Activated CD4-positive, alpha-beta T cell treated with anti-CD3 and anti-CD28 coated beads, Interleukin-2, amount 10 ng/mL, durations not matched to agents 24 days and 14 days (primary cell): ENCODE data around the gene PLOD1. TPM values are rescaled to one million over a fixed set of nuclear protein-coding genes. Genes with fewer than 3 reads are reported as not detected.
"Not testable (repeated sequence)": the region's sequence is repeated elsewhere in the genome, so short reads cannot be mapped to it uniquely, and the experiment has no call there.

ENCODE experiments used
- DNase-seq: peaks from one replicate; pipeline ENCODE4 v3.0.0; 2022
- H3K27ac Mint-ChIP-seq: one replicate; pipeline ENCODE4 v1.8.0; 2022; ENCODE audit warnings: mild to moderate bottlenecking, mixed read lengths
- H3K27me3 Mint-ChIP-seq: one replicate; pipeline ENCODE4 v1.8.0; 2022; ENCODE audit warnings: mixed read lengths
- H3K36me3 Mint-ChIP-seq: one replicate; pipeline ENCODE4 v1.8.0; 2022; ENCODE audit warnings: low read depth, mild to moderate bottlenecking, mixed read lengths
- H3K4me1 Mint-ChIP-seq: one replicate; pipeline ENCODE4 v1.8.0; 2021; ENCODE audit warnings: mixed read lengths
- H3K4me3 Mint-ChIP-seq: one replicate; pipeline ENCODE4 v1.8.0; 2022; ENCODE audit warnings: mild to moderate bottlenecking, moderate library complexity, mixed read lengths
- H3K9me3 Mint-ChIP-seq: one replicate; pipeline ENCODE4 v1.8.0; 2021; ENCODE audit warnings: mixed read lengths
- intact Hi-C: fragments of 100-400 bp; cut with micrococcal nuclease; formaldehyde crosslinking; loops from one replicate; pipeline ENCODE4 v1.15.1; 2023
- total RNA-seq: library from RNA; stranded (reverse); gene quantifications from 2 replicates; pipeline ENCODE4 v1.2.3, GENCODE V29; 2022

PLOD1 gene
- total RNA-seq, 1 donor from 2014 or later: 40.6 TPM

DNA sequence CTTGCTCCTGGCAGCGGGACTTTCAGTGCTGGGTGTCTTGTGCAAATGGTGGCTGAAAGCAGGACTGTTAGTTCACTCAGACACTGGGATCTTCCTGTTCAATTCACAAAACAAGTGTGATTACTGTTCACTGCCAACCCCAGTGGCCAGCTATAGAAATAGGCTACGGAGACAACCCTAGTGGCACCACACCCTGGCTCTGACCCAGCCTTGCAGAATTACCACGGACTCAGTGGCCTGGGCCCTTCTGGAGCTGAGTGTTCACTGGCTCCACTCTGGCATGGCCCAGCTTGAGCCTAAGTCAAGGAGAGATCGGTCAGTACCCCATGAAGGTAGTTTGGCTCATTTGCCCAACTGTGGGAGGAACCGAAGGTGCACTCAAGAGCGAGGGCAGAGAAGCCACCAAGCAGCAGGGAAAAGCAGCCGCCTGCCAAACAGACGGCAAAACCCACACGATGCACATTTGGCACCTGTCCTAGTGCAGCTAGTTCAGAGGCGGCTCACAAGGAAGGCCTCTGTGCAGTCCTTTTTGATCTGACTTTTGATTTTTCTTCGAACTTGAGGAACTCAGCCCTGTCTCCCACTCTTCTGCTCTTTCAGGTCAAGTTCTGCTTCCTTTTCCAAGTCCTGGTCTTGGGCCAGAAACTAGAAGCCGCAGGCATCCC lies 14.1 kb upstream of the PLOD1 start:
- H3K4me1 Mint-ChIP-seq: peaks cover 26% of the 10 kb centered on the region
- no peak overlapping the region for H3K4me3 Mint-ChIP-seq
- H3K36me3 Mint-ChIP-seq: peaks cover 40% of the 10 kb centered on the region
- H3K9me3 Mint-ChIP-seq: no peaks in the 10 kb centered on the region
- intact Hi-C loops: no loop called here
- no peak for DNase-seq
- H3K27me3 Mint-ChIP-seq: no peaks in the 10 kb centered on the region
- H3K27ac Mint-ChIP-seq: no peak overlapping the region

DNA sequence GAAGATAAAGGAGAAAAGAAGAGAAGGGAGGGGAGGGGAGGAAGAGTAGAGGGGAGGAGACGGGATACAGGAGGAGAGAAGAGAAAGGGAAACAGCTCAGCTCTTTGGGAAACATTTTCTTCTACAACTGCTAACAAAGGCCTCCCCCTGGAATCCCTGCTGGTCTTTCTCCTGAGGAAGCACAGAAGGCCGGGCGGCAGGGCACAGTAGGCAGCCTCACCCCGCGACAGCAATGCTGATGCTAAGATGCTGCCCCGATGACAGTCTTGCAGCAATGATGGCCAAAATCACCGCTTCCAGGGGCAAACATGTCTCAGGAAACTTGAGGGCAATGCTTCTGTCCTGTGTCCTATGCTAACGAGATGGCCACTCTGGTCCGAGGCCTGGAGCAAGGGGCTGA lies 13.5 kb upstream of the PLOD1 start:
- Mint-ChIP-seq H3K9me3 (no peaks in the 10 kb centered on the region), H3K4me1 (peaks cover 26% of the 10 kb centered on the region), H3K27me3 (no peaks in the 10 kb centered on the region), H3K27ac (no peak overlapping the region), H3K4me3 (no peak overlapping the region), H3K36me3 (peaks cover 40% of the 10 kb centered on the region)
- no peak for DNase-seq
- intact Hi-C loops: no loop called here

DNA sequence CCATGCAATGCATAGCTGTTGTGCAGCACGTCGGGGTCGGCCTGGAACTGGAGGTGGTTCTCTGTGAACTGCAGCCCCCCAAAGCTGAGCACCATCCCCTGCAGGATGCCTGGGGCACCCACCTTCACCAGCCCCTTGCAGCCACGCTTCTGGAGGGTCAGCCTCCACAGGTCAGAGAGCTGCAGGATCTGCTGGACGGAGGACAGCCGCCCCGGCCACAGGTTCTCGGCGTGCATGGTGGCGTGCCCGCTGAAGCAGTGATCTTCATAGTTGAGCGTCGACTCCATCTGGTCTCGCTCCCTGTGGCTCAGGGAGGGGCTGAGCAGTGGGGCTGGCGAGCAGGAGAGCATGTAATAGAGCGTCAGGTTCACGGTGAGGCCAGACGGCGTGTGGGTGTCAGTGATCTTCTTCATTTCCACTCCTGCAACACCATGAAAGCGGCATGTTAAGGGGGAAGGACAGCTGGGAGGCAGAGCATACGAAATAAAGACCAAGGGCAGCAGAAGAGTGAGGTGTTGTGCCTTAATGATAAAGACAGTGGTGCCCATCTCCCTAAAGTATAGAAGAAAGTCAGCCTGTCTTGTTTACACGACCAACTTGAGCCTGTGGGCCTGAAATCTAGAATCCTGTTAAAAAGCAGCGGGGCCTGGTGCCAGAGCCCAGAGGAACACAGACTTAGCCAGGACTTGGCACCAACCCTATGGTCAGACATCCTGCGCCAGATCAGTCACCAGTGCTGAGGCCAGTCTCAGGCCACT lies 11.3 kb upstream of the PLOD1 start:
- Mint-ChIP-seq H3K27ac (no peak overlapping the region), H3K9me3 (no peaks in the 10 kb centered on the region), H3K4me1 (peaks cover 31% of the 10 kb centered on the region), H3K27me3 (no peaks in the 10 kb centered on the region), H3K4me3 (peak overlapping the region; percentile 86), H3K36me3 (peaks cover 40% of the 10 kb centered on the region)
- DNase-seq: no peak
- intact Hi-C loops: no loop called here

DNA sequence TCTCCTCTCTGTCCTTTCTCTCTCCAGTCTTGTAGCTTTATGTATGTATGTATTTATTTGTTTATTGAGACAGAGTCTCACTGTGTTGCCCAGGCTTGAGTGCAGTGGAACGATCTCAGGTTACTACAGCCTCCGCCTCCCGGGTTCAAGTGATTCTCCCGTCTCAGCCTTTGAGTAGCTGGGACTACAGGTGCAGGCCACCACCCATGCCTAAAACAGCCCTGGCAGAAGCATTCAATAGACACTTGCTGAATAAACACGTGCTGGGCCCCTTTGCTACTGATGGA lies 10.7 kb upstream of the PLOD1 start:
- H3K4me1 Mint-ChIP-seq: peaks cover 31% of the 10 kb centered on the region
- intact Hi-C loops: no loop called here
- H3K27me3 Mint-ChIP-seq: no peaks in the 10 kb centered on the region
- peak overlapping the region; percentile 86 for H3K4me3 Mint-ChIP-seq
- H3K36me3 Mint-ChIP-seq: peaks cover 38% of the 10 kb centered on the region
- H3K27ac Mint-ChIP-seq: peak overlapping the region; percentile 8
- no peaks in the 10 kb centered on the region for H3K9me3 Mint-ChIP-seq
- no peak for DNase-seq

DNA sequence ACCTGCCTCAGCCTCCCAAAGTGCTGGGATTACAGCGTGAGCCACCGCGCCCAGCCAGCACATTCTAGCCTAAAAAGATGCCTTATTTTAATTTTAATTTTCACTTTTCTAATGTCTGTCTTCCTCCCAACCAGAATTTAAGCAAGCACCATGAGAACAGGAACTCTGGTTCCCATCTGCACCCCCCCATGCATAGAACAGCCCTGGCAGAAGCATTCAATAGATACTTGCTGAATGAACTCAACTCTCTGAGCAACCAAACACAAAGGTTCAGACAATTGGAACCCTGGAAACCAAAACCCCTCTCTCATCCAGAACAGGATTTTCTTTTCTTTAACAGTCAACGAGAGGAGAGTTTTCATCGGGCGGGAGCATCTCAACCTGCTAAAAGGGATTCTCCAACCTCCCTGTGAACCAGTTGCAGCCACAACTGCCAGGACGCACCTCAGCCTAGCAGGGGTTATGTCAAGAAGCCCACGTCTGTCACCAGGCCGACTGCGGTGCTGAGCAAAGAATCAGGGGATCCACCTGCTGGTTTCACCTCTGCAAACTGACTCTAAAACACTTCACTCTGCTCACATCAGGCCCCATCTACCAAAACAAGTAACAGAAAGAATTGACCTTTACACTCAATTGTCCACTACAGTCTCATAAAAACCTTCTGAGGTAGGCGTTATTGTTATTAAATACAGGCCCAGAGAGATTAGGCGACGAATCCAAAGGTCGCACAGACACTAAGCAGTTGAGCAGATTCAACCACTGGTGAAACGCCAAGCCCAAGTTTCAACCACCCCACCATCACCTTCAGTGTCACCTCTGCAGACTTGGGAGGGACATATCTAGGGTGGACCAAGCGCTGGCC lies 10.0 kb upstream of the PLOD1 start:
- Mint-ChIP-seq H3K4me1 (peaks cover 31% of the 10 kb centered on the region), H3K9me3 (no peaks in the 10 kb centered on the region)
- no peak for DNase-seq

DNA sequence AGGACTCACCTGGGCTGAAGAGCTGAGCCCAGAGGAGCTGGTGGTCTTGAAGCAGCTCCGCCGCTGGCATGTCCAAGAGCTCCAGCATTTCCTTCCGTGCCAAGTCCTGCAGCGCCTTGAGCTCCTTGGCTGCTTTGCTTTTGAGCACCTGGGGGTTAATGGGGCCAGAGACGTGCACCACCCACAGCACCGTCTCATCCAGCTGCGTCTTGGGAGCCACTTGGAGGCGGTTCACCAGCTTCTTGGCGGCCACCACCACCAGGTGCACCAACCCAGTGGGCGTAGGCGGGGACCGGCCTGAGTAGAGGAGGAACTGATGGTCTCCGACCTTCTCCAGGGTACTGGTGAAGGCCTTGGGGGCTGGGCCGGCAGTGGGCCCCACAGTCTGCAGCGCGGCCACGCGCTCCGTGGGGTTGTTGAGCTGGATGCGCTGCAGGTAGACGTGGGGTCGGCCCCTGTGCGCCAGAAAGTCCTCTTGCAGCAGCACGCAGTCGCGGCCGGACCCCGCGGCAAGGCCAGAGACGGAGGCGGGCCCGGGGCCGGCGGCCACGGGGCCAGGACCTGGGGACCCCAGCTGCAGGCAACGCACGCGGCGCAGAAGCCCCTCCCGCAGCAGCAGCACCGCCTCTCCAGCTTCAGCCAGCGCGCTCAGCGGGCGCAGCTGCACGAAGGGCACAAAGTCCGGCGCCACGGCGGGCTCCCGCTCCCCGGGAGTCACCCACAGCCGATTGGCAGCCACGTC lies 9.2 kb upstream of the PLOD1 start:
- H3K36me3 Mint-ChIP-seq: peaks cover 28% of the 10 kb centered on the region
- intact Hi-C loops: not testable (repeated sequence)
- peaks cover 31% of the 10 kb centered on the region for H3K4me1 Mint-ChIP-seq

More for the DNA sequence above, 10.0 kb upstream of the PLOD1 start:
- H3K36me3 Mint-ChIP-seq: peaks cover 33% of the 10 kb centered on the region
- H3K27me3 Mint-ChIP-seq: no peaks in the 10 kb centered on the region
- intact Hi-C loops: no loop called here
- H3K27ac Mint-ChIP-seq: peak overlapping the region; percentile 42
- peak overlapping the region; percentile 86 for H3K4me3 Mint-ChIP-seq

DNA sequence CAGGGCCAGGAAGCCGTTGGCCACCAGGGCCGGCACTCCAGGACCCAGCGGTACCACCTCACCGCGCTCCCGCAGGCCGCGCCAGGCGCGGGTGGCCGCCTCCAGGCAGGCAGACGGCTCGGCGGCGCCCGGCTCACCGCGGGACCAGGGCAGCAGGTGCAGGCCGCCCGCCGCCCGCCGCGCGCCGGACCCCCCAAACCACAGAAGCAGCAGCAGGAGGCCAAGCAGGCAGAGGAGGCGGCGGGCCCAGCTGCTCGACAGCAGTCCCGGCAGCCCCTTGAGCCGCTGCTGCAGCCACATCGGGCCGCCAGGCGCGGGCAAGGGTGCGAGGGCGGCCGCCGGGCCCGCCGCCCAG lies 8.6 kb upstream of the PLOD1 start:
- Mint-ChIP-seq H3K9me3 (no peaks in the 10 kb centered on the region), H3K36me3 (peaks cover 24% of the 10 kb centered on the region), H3K27me3 (no peaks in the 10 kb centered on the region), H3K27ac (no peak overlapping the region), H3K4me3 (peak overlapping the region; percentile 85), H3K4me1 (peaks cover 28% of the 10 kb centered on the region)
- DNase-seq: no peak
- intact Hi-C loops: loop anchor here (1.0 to 2.0 kb wide), 3 partner anchors 8 to 55 kb away; partner anchors contain the start of genes MFN2 and PLOD1

More for the DNA sequence above, 9.2 kb upstream of the PLOD1 start:
- H3K27ac Mint-ChIP-seq, H3K27me3 Mint-ChIP-seq, H3K9me3 Mint-ChIP-seq, DNase-seq: not testable (repeated sequence)
- H3K4me3 Mint-ChIP-seq: peak overlapping the region; percentile 86

DNA sequence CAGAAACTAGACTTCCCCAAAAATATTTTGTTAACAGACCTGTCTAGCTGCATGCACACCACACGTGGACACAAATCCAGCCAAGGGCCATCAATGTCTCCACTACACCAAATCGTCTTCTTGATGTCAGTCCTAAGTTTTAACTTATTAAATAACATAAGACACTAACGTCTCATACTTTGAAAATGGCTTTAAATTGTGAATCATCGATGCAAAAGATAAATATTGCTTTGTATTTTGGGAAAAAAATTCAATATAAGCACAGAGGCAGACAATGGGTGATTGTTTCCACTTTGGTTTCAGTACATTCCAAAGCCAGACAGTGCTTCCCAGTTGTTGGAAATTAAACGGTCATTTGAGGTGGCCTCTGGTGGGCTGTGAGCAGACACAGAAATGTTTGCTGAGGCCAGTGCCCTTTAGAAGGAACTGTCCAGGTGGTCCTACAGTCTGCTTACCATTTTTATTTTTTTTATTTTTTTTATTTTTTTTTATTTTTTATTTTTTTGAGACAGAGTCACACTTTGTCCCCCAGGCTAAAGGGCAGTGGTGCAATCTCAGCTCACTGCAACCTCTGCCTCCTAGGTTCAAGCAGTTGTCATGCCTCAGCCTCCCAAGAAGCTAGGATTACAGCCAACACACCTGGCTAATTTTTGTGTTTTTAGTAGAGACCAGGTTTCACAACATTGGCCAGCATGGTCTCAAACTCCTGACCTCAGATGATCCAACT lies 6.5 kb upstream of the PLOD1 start:
- Mint-ChIP-seq H3K27ac (no peak overlapping the region), H3K27me3 (no peaks in the 10 kb centered on the region), H3K4me3 (no peak overlapping the region), H3K36me3 (peaks cover 19% of the 10 kb centered on the region), H3K9me3 (no peaks in the 10 kb centered on the region), H3K4me1 (peaks cover 27% of the 10 kb centered on the region)
- intact Hi-C loops: loop anchor here (2.0 kb wide), 1 partner anchor 53 kb away; the partner anchor contains the start of gene MFN2
- no peak for DNase-seq

DNA sequence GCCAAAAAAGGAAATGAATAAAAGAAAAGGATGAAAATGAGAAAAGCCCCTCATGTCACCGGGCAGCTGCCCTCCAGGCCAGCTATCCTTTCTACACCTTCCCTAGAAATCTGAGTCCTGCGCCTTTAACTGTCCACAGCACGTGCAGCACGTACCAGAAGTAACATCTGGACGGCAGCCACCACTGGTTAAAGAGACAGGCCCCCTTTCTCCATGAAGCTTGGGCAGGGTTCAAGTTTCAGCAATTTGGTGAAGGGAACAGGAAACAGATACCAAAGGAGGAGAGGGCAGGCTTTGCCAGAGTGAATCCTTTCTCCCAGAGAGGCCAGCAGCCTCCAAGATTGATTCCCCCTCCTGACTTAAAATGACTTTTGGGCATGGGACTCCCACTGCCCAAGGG lies 4.7 kb upstream of the PLOD1 start:
- peaks cover 3% of the 10 kb centered on the region for H3K36me3 Mint-ChIP-seq
- intact Hi-C loops: no loop called here
- no peak overlapping the region for H3K4me3 Mint-ChIP-seq
- H3K9me3 Mint-ChIP-seq: no peaks in the 10 kb centered on the region
- H3K27me3 Mint-ChIP-seq: no peaks in the 10 kb centered on the region
- peaks cover 12% of the 10 kb centered on the region for H3K4me1 Mint-ChIP-seq
- DNase-seq: no peak
- peak overlapping the region; percentile 37 for H3K27ac Mint-ChIP-seq

DNA sequence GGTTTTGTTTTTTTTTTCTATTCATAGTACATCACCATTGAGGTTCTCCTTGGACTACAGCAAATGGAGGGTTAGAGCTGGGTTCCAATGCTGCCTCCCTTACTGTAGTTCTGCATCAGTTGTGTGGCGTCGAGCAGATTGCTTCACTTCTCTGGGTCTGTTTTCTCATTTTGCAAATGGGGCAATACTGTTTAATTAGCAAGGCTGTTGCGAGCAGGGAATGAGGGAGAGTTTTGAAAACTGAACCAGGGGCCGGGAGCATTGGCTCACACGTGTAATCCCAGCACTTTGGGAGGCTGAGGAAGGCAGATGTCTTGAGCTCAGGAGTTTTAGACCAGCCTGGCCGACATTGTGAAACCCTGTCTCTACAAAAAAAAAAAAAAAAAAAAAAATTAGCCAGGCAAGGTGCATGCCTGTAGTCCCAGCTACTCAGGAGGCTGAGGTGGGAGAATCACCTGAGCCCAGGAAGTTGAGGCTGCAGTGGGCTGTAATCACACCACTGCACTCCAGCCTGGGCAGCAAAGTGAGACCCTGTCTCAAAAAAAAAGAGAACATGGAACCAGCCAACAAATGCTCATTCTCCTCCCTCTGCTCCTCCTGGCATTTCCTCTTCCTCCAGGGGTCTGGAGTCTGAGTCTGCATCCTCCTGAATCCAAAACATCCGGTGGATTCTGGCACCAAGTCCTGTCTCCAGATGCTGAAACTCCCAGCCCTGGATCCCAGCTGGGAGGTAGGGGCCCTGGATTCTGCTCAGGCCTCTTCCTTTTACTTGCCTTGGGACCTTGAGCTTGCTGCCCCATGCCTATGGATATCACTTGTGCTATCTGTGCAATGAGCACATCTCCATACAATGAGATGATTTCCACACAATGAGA lies 3.7 kb upstream of the PLOD1 start:
- Mint-ChIP-seq H3K36me3 (no peaks in the 10 kb centered on the region), H3K4me3 (no peak overlapping the region), H3K27me3 (no peaks in the 10 kb centered on the region), H3K9me3 (no peaks in the 10 kb centered on the region), H3K4me1 (peaks cover 9% of the 10 kb centered on the region), H3K27ac (no peak overlapping the region)
- no peak for DNase-seq
- intact Hi-C loops: no loop called here

DNA sequence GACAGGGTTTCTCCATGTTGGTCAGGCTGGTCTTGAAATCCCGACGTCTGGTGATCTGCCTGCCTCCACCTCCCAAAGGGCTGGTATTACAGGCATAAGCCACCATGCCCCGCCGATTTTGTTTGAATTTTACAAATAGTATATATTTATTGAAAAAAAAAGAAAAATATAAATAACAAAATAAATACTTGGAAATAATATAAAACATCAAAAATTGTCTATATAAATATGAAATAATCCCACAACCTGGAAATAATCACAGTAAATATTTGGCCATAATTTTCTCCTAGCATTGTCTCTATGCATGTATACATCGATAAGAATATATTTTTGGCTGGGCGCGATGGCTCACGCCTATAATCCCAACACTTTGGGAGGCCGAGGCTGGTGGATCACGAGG lies 2.7 kb upstream of the PLOD1 start:
- peaks cover 5% of the 10 kb centered on the region for H3K4me1 Mint-ChIP-seq
- no peaks in the 10 kb centered on the region for H3K27me3 Mint-ChIP-seq
- DNase-seq: no peak
- H3K36me3 Mint-ChIP-seq: no peaks in the 10 kb centered on the region
- intact Hi-C loops: no loop called here
- no peak overlapping the region for H3K27ac Mint-ChIP-seq
- no peak overlapping the region for H3K4me3 Mint-ChIP-seq
- H3K9me3 Mint-ChIP-seq: no peaks in the 10 kb centered on the region

DNA sequence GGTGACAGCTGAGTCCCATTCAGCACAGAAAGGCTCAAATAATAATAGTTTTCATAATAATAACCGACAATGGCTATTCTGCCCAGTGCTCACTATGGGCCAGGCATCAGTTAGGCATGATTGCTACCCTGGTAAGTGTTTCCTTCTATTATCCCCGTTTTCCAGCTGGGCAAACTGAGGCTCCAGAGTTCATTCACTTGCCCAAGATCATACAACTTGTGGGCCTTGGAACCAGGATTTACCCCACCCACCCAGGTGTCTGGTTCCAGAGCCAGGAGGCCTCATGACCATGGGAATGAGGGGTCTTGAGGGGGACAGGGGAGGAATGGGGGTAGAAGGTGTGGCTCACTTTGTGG lies 518 bp downstream of the PLOD1 start:
- Mint-ChIP-seq H3K27me3 (no peaks in the 10 kb centered on the region), H3K27ac (peak overlapping the region; percentile 15), H3K4me1 (peaks cover 6% of the 10 kb centered on the region), H3K9me3 (no peaks in the 10 kb centered on the region), H3K4me3 (peak overlapping the region; percentile 86), H3K36me3 (no peaks in the 10 kb centered on the region)
- intact Hi-C loops: loop anchor here (2.0 kb wide), 1 partner anchor 26 kb away; no protein-coding TSS in a partner anchor
- DNase-seq: no peak
